HCT116 (cell line): ENCODE results near the gene CADPS2. TPM values are rescaled to one million over a fixed set of nuclear protein-coding genes. Genes with fewer than 3 reads are reported as not detected.

Source experiments
- ATAC-seq: fragments of 200-7000 bp; cut with Tn5 transposase; 2 replicates; pipeline ENCODE4 v1.9.1; 2020; ENCODE audit warnings: mild to moderate bottlenecking, moderate library complexity
- BruUV-seq: library from RNA; stranded (reverse); fragments of 400-500 nt; replicated peaks from 2 replicates; lab custom pipeline; 2021; lab: Mats Ljungman, UMichigan
- CTCF ChIA-PET: fragments of 300-600 bp; sonication (Branson Sonifier 250); formaldehyde crosslinking; loops from one replicate; lab custom pipeline; 2021; ENCODE audit warnings: antibody characterized with exemption; lab: Charles Lee
- POLR2A ChIA-PET: fragments of 300-600, 350-600 bp; sonication (Branson Sonifier 250); formaldehyde crosslinking; loops from one replicate; lab custom pipeline; 2021; ENCODE audit warnings: antibody characterized with exemption; lab: Charles Lee
- RAD21 ChIA-PET, 2 experiments: fragments of 300-600 bp; sonication (Branson Sonifier 250); formaldehyde crosslinking; loops; one replicate each; lab custom pipeline; 2023; ENCODE audit warnings: low total read pairs in 2 of 2; ENCODE audit not compliant: uncharacterized antibody in 2 of 2, unreplicated experiment in 2 of 2, low non-redundant PET in 1 of 2; lab: Charles Lee
- DNase-seq: peaks from one replicate; pipeline ENCODE4 v3.0.0-alpha.2; 2010; ENCODE audit warnings: low read depth, low spot score
- H2AFZ ChIP-seq: fragments of 200-600 bp; shearing (Covaris generic), sonication (generic); 2 replicates; pipeline ENCODE4 v1.6.1; 2017; ENCODE audit warnings: low read depth, mixed run types, mixed read lengths, antibody characterized with exemption, low read length; ENCODE audit not compliant: poor library complexity, severe bottlenecking
- H3K27ac ChIP-seq: 2 replicates; pipeline ENCODE4 v1.5.1; 2012; ENCODE audit warnings: low read depth, low read length
- H3K27me3 ChIP-seq: fragments of 200-600 bp; sonication (generic); 2 replicates; pipeline ENCODE4 v1.6.1; 2016; ENCODE audit warnings: mixed run types, low read length, mixed read lengths; ENCODE audit not compliant: insufficient read depth
- H3K36me3 ChIP-seq, 2 experiments: fragments of 200-500 bp in 1 of 2; fragments of 200-600 bp in 1 of 2; sonication (Bioruptor generic) in 1 of 2; sonication (generic) in 1 of 2; 2 replicates each; pipeline versions ENCODE4 v1.5.1 to v1.6.1; 2014 to 2016; ENCODE audit warnings: low read length in 2 of 2, inconsistent platforms in 1 of 2, mixed read lengths in 1 of 2, mixed run types in 1 of 2; ENCODE audit not compliant: insufficient read depth in 2 of 2, control insufficient read depth in 1 of 2
- H3K4me1 ChIP-seq, 2 experiments: fragments of 200-600 bp in 1 of 2; sonication (generic) in 1 of 2; 2 replicates each; pipeline versions ENCODE4 v1.5.1 to v1.6.1; 2012 to 2017; ENCODE audit warnings: low read length in 2 of 2, inconsistent platforms in 1 of 2, mild to moderate bottlenecking in 1 of 2, mixed read lengths in 1 of 2, mixed run types in 1 of 2, moderate library complexity in 1 of 2; ENCODE audit not compliant: insufficient read depth in 2 of 2, control insufficient read depth in 1 of 2
- H3K4me2 ChIP-seq: fragments of 200-600 bp; sonication (generic); 2 replicates; pipeline ENCODE4 v1.6.1; 2017; ENCODE audit warnings: mixed run types, low read length, mixed read lengths
- H3K4me3 ChIP-seq, 2 experiments: fragments of 200-600 bp in 1 of 2; sonication (generic) in 1 of 2; replicated peaks in 1 of 2; 2 replicates each; pipeline ENCODE4 v1.5.1; 2011 to 2016; ENCODE audit warnings: low read length in 2 of 2, control low read depth in 1 of 2, low read depth in 1 of 2, mild to moderate bottlenecking in 1 of 2, mixed read lengths in 1 of 2, mixed run types in 1 of 2
- H3K79me2 ChIP-seq: fragments of 200-600 bp; sonication (generic); 2 replicates; pipeline ENCODE4 v1.6.1; 2017; ENCODE audit warnings: mild to moderate bottlenecking, mixed run types, low read length, moderate library complexity, mixed read lengths; ENCODE audit not compliant: insufficient read depth
- H3K9ac ChIP-seq: fragments of 200-600 bp; sonication (generic); 2 replicates; pipeline ENCODE4 v1.6.1; 2016; ENCODE audit warnings: low read length, mixed read lengths
- H3K9me2 ChIP-seq: fragments of 200-600 bp; sonication (generic), shearing (Covaris generic); 2 replicates; pipeline ENCODE4 v1.6.1; 2017; ENCODE audit warnings: mixed run types, mild to moderate bottlenecking, moderate library complexity; ENCODE audit not compliant: insufficient read depth
- H3K9me3 ChIP-seq, 2 experiments: fragments of 200-500 bp in 1 of 2; fragments of 200-600 bp in 1 of 2; sonication (Bioruptor generic) in 1 of 2; sonication (generic) in 1 of 2; 2 replicates each; pipeline ENCODE4 v1.6.1; 2014 to 2017; ENCODE audit warnings: low read length in 2 of 2, mixed read lengths in 2 of 2, inconsistent platforms in 1 of 2, low read depth in 1 of 2, mild to moderate bottlenecking in 1 of 2, mixed run types in 1 of 2, moderate library complexity in 1 of 2; ENCODE audit not compliant: control insufficient read depth in 1 of 2, insufficient read depth in 1 of 2
- H4K20me1 ChIP-seq: fragments of 200-600 bp; sonication (generic), shearing (Covaris generic); 2 replicates; pipeline ENCODE4 v1.6.1; 2017; ENCODE audit warnings: mixed run types, mild to moderate bottlenecking, moderate library complexity; ENCODE audit not compliant: insufficient read depth
- CBX3 ChIP-seq: IDR thresholded peaks from 2 replicates; pipeline ENCODE4 v1.6.1; 2012; ENCODE audit warnings: low read depth
- EGR1 ChIP-seq: IDR thresholded peaks from 2 replicates; pipeline ENCODE4 v1.6.1; 2012; ENCODE audit warnings: low read depth
- JUND ChIP-seq: IDR thresholded peaks from 2 replicates; pipeline ENCODE4 v1.6.1; 2012
- POLR2A ChIP-seq: IDR thresholded peaks from 2 replicates; pipeline ENCODE4 v1.7.0; 2011; ENCODE audit warnings: borderline replicate concordance; ENCODE audit not compliant: insufficient read depth, insufficient read length; ENCODE audit errors: extremely low read depth
- POLR2AphosphoS5 ChIP-seq: IDR thresholded peaks from 2 replicates; pipeline ENCODE4 v1.6.1; 2011; ENCODE audit warnings: mild to moderate bottlenecking, low read depth, low read length, moderate library complexity
- SIN3A ChIP-seq: IDR thresholded peaks from 2 replicates; pipeline ENCODE4 v1.6.1; 2012; ENCODE audit warnings: low read depth
- SP1 ChIP-seq: IDR thresholded peaks from 2 replicates; pipeline ENCODE4 v1.6.1; 2012; ENCODE audit warnings: low read depth
- SRF ChIP-seq: IDR thresholded peaks from 2 replicates; pipeline ENCODE4 v1.6.1; 2012; ENCODE audit warnings: low read depth
- TCF7L2 ChIP-seq: IDR thresholded peaks from 2 replicates; pipeline ENCODE4 v1.7.0; 2011; ENCODE audit warnings: borderline replicate concordance, inconsistent platforms; ENCODE audit not compliant: insufficient read depth, insufficient read length; ENCODE audit errors: extremely low read depth
- ZFX ChIP-seq: fragments of 450-650 bp; IDR thresholded peaks from 2 replicates; pipeline ENCODE4 v1.6.1; 2017
- ZNF274 ChIP-seq: fragments of 200-500 bp; sonication (Bioruptor generic); IDR thresholded peaks from 2 replicates; pipeline ENCODE4 v1.6.1; 2014; ENCODE audit warnings: mild to moderate bottlenecking, low read depth, low read length, inconsistent platforms
- intact Hi-C: fragments of 100-400 bp; cut with micrococcal nuclease; formaldehyde crosslinking; loops from 2 replicates; pipeline ENCODE4 v1.10.0; 2022
- total RNA-seq: library from RNA; stranded (reverse); gene quantifications from one replicate; pipeline ENCODE4 v1.2.1, GENCODE V29; 2021; ENCODE audit not compliant: unreplicated experiment
- TF ChIP-seq, protein P1 (sequence below): IDR thresholded peaks from 2 replicates; pipeline ENCODE4 v1.6.1; 2012; ENCODE audit warnings: low read depth
- TF ChIP-seq, protein P2 (sequence below), 3 experiments: fragments of 200-600 bp in 1 of 3; sonication (generic) in 1 of 3; IDR thresholded peaks in 2 of 3; conservative IDR thresholded peaks in 1 of 3; 2 replicates each; pipeline ENCODE4 v1.5.1; 2012 to 2017; ENCODE audit warnings: low read depth in 2 of 3, low read length in 2 of 3, antibody characterized with exemption in 1 of 3, borderline replicate concordance in 1 of 3, control low read depth in 1 of 3, mild to moderate bottlenecking in 1 of 3, mixed read lengths in 1 of 3, mixed run types in 1 of 3, moderate library complexity in 1 of 3; ENCODE audit not compliant: insufficient read depth in 1 of 3
- TF ChIP-seq, protein P3 (sequence below): IDR thresholded peaks from 2 replicates; pipeline ENCODE4 v1.6.1; 2012

The CADPS2 gene
- total RNA-seq, 1 experiment from 2014 or later, result 7.5 TPM

DNA sequence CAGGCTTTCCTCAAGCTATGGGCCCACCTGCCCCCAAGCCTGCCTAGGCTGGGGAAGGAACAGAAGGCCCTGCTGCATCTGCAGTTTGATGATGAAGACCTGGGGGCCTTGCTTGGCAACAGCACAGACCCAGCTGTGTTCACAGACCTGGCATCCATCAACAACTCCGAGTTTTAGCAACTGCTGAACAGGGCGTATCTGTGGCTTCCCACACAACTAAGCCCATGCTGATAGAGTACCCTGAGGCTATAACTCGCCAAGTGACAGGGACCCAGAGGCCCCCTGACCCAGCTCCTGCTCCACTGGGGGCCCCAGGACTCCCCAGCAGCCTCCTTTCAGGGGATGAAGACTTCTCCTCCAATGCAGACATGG lies 36.3 kb downstream of the CADPS2 start:
- H3K27me3 ChIP-seq, result no peaks in the 10 kb centered on the region
- H3K9ac ChIP-seq, result no peak overlapping the region
- POLR2A ChIA-PET, result no interaction called here
- RAD21 ChIA-PET, result no interaction called here
- H3K27ac ChIP-seq, result no peak overlapping the region
- no peaks in the 10 kb centered on the region for H3K9me2 ChIP-seq
- no peaks in the 10 kb centered on the region for H3K79me2 ChIP-seq
- no peaks in the 10 kb centered on the region for H3K36me3 ChIP-seq
- intact Hi-C loops, result no loop called here
- no peaks in the 10 kb centered on the region for H4K20me1 ChIP-seq
- no peaks in the 10 kb centered on the region for H3K9me3 ChIP-seq
- TF ChIP-seq EGR1 (no peak), POLR2AphosphoS5 (no peak), POLR2A (no peak), SRF (no peak), JUND (no peak), ZFX (no peak), ZNF274 (no peak), SP1 (no peak), SIN3A (no peak), CBX3 (no peak), TCF7L2 (no peak)
- TF ChIP-seq, protein P1, sequence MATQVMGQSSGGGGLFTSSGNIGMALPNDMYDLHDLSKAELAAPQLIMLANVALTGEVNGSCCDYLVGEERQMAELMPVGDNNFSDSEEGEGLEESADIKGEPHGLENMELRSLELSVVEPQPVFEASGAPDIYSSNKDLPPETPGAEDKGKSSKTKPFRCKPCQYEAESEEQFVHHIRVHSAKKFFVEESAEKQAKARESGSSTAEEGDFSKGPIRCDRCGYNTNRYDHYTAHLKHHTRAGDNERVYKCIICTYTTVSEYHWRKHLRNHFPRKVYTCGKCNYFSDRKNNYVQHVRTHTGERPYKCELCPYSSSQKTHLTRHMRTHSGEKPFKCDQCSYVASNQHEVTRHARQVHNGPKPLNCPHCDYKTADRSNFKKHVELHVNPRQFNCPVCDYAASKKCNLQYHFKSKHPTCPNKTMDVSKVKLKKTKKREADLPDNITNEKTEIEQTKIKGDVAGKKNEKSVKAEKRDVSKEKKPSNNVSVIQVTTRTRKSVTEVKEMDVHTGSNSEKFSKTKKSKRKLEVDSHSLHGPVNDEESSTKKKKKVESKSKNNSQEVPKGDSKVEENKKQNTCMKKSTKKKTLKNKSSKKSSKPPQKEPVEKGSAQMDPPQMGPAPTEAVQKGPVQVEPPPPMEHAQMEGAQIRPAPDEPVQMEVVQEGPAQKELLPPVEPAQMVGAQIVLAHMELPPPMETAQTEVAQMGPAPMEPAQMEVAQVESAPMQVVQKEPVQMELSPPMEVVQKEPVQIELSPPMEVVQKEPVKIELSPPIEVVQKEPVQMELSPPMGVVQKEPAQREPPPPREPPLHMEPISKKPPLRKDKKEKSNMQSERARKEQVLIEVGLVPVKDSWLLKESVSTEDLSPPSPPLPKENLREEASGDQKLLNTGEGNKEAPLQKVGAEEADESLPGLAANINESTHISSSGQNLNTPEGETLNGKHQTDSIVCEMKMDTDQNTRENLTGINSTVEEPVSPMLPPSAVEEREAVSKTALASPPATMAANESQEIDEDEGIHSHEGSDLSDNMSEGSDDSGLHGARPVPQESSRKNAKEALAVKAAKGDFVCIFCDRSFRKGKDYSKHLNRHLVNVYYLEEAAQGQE, result no peak
- TF ChIP-seq, protein P2, sequence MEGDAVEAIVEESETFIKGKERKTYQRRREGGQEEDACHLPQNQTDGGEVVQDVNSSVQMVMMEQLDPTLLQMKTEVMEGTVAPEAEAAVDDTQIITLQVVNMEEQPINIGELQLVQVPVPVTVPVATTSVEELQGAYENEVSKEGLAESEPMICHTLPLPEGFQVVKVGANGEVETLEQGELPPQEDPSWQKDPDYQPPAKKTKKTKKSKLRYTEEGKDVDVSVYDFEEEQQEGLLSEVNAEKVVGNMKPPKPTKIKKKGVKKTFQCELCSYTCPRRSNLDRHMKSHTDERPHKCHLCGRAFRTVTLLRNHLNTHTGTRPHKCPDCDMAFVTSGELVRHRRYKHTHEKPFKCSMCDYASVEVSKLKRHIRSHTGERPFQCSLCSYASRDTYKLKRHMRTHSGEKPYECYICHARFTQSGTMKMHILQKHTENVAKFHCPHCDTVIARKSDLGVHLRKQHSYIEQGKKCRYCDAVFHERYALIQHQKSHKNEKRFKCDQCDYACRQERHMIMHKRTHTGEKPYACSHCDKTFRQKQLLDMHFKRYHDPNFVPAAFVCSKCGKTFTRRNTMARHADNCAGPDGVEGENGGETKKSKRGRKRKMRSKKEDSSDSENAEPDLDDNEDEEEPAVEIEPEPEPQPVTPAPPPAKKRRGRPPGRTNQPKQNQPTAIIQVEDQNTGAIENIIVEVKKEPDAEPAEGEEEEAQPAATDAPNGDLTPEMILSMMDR (IDR thresholded peaks at IDR 0.05 in 2 of 3, conservative IDR thresholded peaks at IDR 0.05 in 1 of 3; ENCODE audit: borderline replicate concordance in 1 of 3, insufficient read depth in 1 of 3, low read depth in 2 of 3, low read length in 2 of 3), result no peak
- TF ChIP-seq, protein P3, sequence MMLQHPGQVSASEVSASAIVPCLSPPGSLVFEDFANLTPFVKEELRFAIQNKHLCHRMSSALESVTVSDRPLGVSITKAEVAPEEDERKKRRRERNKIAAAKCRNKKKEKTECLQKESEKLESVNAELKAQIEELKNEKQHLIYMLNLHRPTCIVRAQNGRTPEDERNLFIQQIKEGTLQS, result no peak
- H2AFZ ChIP-seq, result no peak overlapping the region
- CTCF ChIA-PET, result no interaction called here
- H3K4me1 ChIP-seq, result no peaks in the 10 kb centered on the region
- ATAC-seq (no peak), DNase-seq (no peak)
- no peak overlapping the region for H3K4me2 ChIP-seq
- no TSS peak for BruUV-seq
- no peak overlapping the region for H3K4me3 ChIP-seq
